ENCODE results near the gene NGEF. TPM values are rescaled to one million over a fixed set of nuclear protein-coding genes. Genes with fewer than 3 reads are reported as not detected.

Gene NGEF
- total and polyA plus RNA-seq, 10 of the 15 experiments (the other 5 are each of a cell fraction or from before 2014, with no cell fraction given): 0.12 TPM; not detected in 9

DNA sequence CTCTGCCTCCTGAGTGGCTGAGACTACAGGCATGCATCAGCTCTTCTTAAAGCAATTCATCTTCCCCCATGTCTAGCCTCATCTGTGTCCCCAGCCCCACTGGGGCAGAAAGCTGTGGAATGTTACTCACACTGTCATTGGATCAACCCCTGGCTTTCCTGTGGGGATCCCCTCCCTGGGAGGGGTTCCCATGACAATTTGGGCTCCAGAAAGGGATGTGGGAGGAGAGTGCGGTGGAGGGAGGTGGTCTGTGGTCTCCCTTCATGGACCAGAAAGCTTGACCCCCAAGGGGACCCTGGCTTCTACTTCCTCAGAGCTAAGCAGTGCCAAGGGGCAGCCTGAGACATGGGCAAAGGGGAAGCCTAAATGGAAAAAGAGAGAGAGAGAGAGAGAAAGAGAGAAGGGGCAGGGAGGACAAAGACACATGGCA lies 1.3 kb downstream of the NGEF start (continued):
- TF ChIP-seq, protein P1, sequence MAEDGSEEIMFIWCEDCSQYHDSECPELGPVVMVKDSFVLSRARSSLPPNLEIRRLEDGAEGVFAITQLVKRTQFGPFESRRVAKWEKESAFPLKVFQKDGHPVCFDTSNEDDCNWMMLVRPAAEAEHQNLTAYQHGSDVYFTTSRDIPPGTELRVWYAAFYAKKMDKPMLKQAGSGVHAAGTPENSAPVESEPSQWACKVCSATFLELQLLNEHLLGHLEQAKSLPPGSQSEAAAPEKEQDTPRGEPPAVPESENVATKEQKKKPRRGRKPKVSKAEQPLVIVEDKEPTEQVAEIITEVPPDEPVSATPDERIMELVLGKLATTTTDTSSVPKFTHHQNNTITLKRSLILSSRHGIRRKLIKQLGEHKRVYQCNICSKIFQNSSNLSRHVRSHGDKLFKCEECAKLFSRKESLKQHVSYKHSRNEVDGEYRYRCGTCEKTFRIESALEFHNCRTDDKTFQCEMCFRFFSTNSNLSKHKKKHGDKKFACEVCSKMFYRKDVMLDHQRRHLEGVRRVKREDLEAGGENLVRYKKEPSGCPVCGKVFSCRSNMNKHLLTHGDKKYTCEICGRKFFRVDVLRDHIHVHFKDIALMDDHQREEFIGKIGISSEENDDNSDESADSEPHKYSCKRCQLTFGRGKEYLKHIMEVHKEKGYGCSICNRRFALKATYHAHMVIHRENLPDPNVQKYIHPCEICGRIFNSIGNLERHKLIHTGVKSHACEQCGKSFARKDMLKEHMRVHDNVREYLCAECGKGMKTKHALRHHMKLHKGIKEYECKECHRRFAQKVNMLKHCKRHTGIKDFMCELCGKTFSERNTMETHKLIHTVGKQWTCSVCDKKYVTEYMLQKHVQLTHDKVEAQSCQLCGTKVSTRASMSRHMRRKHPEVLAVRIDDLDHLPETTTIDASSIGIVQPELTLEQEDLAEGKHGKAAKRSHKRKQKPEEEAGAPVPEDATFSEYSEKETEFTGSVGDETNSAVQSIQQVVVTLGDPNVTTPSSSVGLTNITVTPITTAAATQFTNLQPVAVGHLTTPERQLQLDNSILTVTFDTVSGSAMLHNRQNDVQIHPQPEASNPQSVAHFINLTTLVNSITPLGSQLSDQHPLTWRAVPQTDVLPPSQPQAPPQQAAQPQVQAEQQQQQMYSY (CRISPR knock-in tag; IDR thresholded peaks at IDR 0.05): no peak
- TF ChIP-seq SMARCA5 (IDR thresholded peaks at IDR 0.05): no peak

DNA sequence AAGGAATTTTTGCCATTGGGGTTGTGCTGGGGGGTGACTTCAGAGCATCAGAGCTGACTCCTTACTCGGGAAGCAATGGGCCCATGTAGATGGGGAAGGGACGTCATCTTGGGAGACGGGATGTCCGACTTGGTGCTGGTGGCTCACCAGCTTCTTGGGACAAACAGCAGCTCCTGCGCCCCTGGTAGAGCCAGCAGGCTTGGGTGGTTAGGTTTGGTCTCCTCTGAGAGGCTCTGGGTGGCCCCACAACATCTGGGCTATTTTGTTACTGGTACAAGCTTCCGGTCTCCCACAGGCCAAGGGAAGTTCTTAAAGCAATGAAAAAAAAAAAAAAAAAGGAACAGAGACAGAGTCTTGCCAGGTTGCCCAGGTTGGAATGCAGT lies 1.8 kb downstream of the NGEF start:
- no peaks in the 10 kb centered on the region for H4K20me1 ChIP-seq (ENCODE audit: control insufficient read depth, insufficient read depth)
- DNase-seq (ENCODE audit: low read depth, low spot score): no peak
- intact Hi-C loops (cut with micrococcal nuclease; ENCODE audit: unreplicated experiment): no loop called here
- CTCF ChIA-PET: no interaction called here
- H3K36me3 ChIP-seq (ENCODE audit: control insufficient read depth in 2 of 2, insufficient read depth in 2 of 2, low read length in 1 of 2): no peaks in the 10 kb centered on the region
- no peak for FAIRE-seq
- in situ Hi-C loops (cut with MboI): no loop called here
- no peak overlapping the region for H3K4me3 ChIP-seq
- H3K79me2 ChIP-seq (ENCODE audit: control insufficient read depth, insufficient read depth, low read length): no peaks in the 10 kb centered on the region
- H3K4me2 ChIP-seq (ENCODE audit: control insufficient read depth, insufficient read depth): no peak overlapping the region
- RAD21 ChIA-PET (ENCODE audit: unreplicated experiment): interaction anchor here (0.7 kb wide), 1 partner anchor 34 kb away, joined by 3 read pairs; no protein-coding TSS in a partner anchor
- WGBS (ENCODE audit: insufficient coverage, insufficient replicate concordance, low lambda C conversion rate, missing lambda C conversion rate): 31% methylated on average over 6 of the region's 6 CpGs
- SMC1A ChIA-PET (ENCODE audit: uncharacterized antibody, unreplicated experiment): no interaction called here
- H3K27ac ChIP-seq (ENCODE audit: control insufficient read depth, insufficient read depth): no peak overlapping the region
- H3K9me3 ChIP-seq (replicated peaks; ENCODE audit: control insufficient read depth, insufficient read depth, low read length): no peaks in the 10 kb centered on the region
- POLR2A ChIA-PET: no interaction called here
- H3K27me3 ChIP-seq (replicated peaks in 1 of 2; ENCODE audit: control insufficient read depth in 2 of 2, insufficient read depth in 2 of 2, low read length in 1 of 2): no peaks in the 10 kb centered on the region
- no peak overlapping the region for H2AFZ ChIP-seq (ENCODE audit: control insufficient read depth, low read depth, low read length)
- H3K9ac ChIP-seq (ENCODE audit: control insufficient read depth, insufficient read depth, low read length): no peak overlapping the region
- ATAC-seq: no peak
- H3K4me1 ChIP-seq (ENCODE audit: control insufficient read depth, insufficient read depth, low read length): no peaks in the 10 kb centered on the region; the same call in 1 of the 2 replicates
- no TSS peak for BruUV-seq (replicated peaks)
- TF ChIP-seq RUNX3 (IDR thresholded peaks at IDR 0.05; ENCODE audit: low read length) (no peak), MYC (IDR thresholded peaks at IDR 0.05; ENCODE audit: insufficient read depth, insufficient read length, insufficient replicate concordance, low read length, severe bottlenecking) (no peak), GABPA (IDR thresholded peaks at IDR 0.05; ENCODE audit: low read depth) (no peak), TCF3 (IDR thresholded peaks at IDR 0.05; ENCODE audit: borderline replicate concordance, insufficient read depth, low read depth, low read length) (no peak), BACH1 (IDR thresholded peaks at IDR 0.05; ENCODE audit: borderline replicate concordance) (no peak), MTA3 (IDR thresholded peaks at IDR 0.05; ENCODE audit: borderline replicate concordance, low read length) (no peak)
- TF ChIP-seq, protein P1 (CRISPR knock-in tag; IDR thresholded peaks at IDR 0.05): no peak
- TF ChIP-seq, protein P2, sequence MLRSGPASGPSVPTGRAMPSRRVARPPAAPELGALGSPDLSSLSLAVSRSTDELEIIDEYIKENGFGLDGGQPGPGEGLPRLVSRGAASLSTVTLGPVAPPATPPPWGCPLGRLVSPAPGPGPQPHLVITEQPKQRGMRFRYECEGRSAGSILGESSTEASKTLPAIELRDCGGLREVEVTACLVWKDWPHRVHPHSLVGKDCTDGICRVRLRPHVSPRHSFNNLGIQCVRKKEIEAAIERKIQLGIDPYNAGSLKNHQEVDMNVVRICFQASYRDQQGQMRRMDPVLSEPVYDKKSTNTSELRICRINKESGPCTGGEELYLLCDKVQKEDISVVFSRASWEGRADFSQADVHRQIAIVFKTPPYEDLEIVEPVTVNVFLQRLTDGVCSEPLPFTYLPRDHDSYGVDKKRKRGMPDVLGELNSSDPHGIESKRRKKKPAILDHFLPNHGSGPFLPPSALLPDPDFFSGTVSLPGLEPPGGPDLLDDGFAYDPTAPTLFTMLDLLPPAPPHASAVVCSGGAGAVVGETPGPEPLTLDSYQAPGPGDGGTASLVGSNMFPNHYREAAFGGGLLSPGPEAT (IDR thresholded peaks at IDR 0.05; ENCODE audit: low read depth): no peak
